Gastrocnemius medialis (tissue), 4 donors: Measurements from ENCODE around the gene RPL38. TPM values are rescaled to one million over a fixed set of nuclear protein-coding genes. Genes with fewer than 3 reads are reported as not detected.

Experiments used
- ATAC-seq, 2 donors: fragments of 150-250 bp; one replicate each; pipeline ENCODE4 v1.9.1; 2016
- DNase-seq, 2 donors: peaks; one replicate each; pipeline ENCODE4 v3.0.0-alpha.2; 2019
- H3K27ac ChIP-seq, 4 donors: fragments of 200-600 bp; sonication (generic); 1 replicate in 1 of 4; 2 replicates in 3 of 4; pipeline ENCODE4 v1.5.1; 2016 to 2018; ENCODE audit warnings: mild to moderate bottlenecking in 2 of 4, moderate library complexity in 1 of 4
- H3K27me3 ChIP-seq, 3 donors: fragments of 200-600 bp; sonication (generic) in 2 of 3; 1 replicate in 1 of 3; 2 replicates in 2 of 3; pipeline versions ENCODE4 v1.5.1 to v1.6.0; 2016 to 2019; ENCODE audit warnings: mild to moderate bottlenecking in 1 of 3, moderate library complexity in 1 of 3
- H3K36me3 ChIP-seq, 2 donors: fragments of 200-600 bp; sonication (generic) in 1 of 2; one replicate each; pipeline ENCODE4 v1.5.1; 2017 to 2018
- H3K4me1 ChIP-seq, 2 donors: fragments of 200-600 bp; sonication (generic) in 1 of 2; one replicate each; pipeline ENCODE4 v1.5.1; 2016 to 2017; ENCODE audit warnings: mild to moderate bottlenecking in 2 of 2
- H3K4me3 ChIP-seq, 4 donors: fragments of 200-600 bp; sonication (generic) in 3 of 4; 1 replicate in 1 of 4; 2 replicates in 3 of 4; pipeline ENCODE4 v1.5.1; 2016 to 2019; ENCODE audit warnings: mild to moderate bottlenecking in 2 of 4
- H3K9me3 ChIP-seq, 3 donors: fragments of 200-600 bp; sonication (generic) in 2 of 3; 1 replicate in 1 of 3; 2 replicates in 2 of 3; pipeline ENCODE4 v1.5.1; 2016 to 2019
- POLR2A ChIP-seq, 2 donors: fragments of 450-650 bp; IDR thresholded peaks; one replicate each; pipeline ENCODE4 v1.6.1; 2017; ENCODE audit warnings: antibody characterized with exemption in 2 of 2, mild to moderate bottlenecking in 2 of 2, moderate library complexity in 2 of 2
- in situ Hi-C, 4 donors: fragments of 200-750 bp; cut with MboI; loops; one replicate each; pipeline versions ENCODE4 v1.15.0 to v1.8.0; 2017; ENCODE audit warnings: low sequenced_read_pairs in 4 of 4
- intact Hi-C: fragments of 100-400 bp; cut with DNase I; formaldehyde crosslinking; loops from one replicate; pipeline ENCODE4 v1.15.1; 2023; ENCODE audit warnings: low total_unique reads
- total RNA-seq, 4 donors: library from RNA; depleted of rRNA; stranded (reverse); fragments of >200 nt; gene quantifications; one replicate each; pipeline versions ENCODE4 v1.1.0 to v1.2.3, GENCODE V29; 2016
- TF ChIP-seq, protein P1 (sequence below), 5 experiments: fragments of 450-650 bp in 3 of 5; fragments of 200-600 bp in 2 of 5; sonication (generic) in 2 of 5; IDR thresholded peaks in 4 of 5; conservative IDR thresholded peaks in 1 of 5; 1 replicate in 4 of 5; 2 replicates in 1 of 5; pipeline ENCODE4 v1.5.1; 2016 to 2019; ENCODE audit warnings: antibody characterized with exemption in 5 of 5, mild to moderate bottlenecking in 3 of 5, moderate library complexity in 3 of 5

The RPL38 gene
- total RNA-seq, 4 donors from 2014 or later: 346 to 472 (median 443) TPM

GRCh38 chr17:74250324-74250995 lies 47.0 kb downstream of the RPL38 start:
- Histone ChIP-seq H3K27me3 (no peaks in the 10 kb centered on the region), H3K36me3 (peaks cover 0 to 13% of the 10 kb centered on the region in 2 donors), H3K4me3 (no peak overlapping the region), H3K9me3 (no peaks in the 10 kb centered on the region), H3K27ac (no peak overlapping the region), H3K4me1 (no peaks in the 10 kb centered on the region)
- in situ Hi-C loops: no loop called here
- no peak for ATAC-seq
- intact Hi-C loops: no loop called here
- TF ChIP-seq, protein P1, sequence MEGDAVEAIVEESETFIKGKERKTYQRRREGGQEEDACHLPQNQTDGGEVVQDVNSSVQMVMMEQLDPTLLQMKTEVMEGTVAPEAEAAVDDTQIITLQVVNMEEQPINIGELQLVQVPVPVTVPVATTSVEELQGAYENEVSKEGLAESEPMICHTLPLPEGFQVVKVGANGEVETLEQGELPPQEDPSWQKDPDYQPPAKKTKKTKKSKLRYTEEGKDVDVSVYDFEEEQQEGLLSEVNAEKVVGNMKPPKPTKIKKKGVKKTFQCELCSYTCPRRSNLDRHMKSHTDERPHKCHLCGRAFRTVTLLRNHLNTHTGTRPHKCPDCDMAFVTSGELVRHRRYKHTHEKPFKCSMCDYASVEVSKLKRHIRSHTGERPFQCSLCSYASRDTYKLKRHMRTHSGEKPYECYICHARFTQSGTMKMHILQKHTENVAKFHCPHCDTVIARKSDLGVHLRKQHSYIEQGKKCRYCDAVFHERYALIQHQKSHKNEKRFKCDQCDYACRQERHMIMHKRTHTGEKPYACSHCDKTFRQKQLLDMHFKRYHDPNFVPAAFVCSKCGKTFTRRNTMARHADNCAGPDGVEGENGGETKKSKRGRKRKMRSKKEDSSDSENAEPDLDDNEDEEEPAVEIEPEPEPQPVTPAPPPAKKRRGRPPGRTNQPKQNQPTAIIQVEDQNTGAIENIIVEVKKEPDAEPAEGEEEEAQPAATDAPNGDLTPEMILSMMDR (IDR thresholded peaks at IDR 0.05 in 4 of 5, conservative IDR thresholded peaks at IDR 0.05 in 1 of 5): no peak
- TF ChIP-seq POLR2A (IDR thresholded peaks at IDR 0.05): no peak
- no peak for DNase-seq

- no peak overlapping the region for H3K4me3 ChIP-seq
- no peak overlapping the region for H3K27ac ChIP-seq
- intact Hi-C loops (no loop called here), in situ Hi-C loops (no loop called here)
- H3K4me1 ChIP-seq: no peaks in the 10 kb centered on the region
- DNase-seq (no peak), ATAC-seq (no peak)
- no peaks in the 10 kb centered on the region for H3K27me3 ChIP-seq
- TF ChIP-seq, protein P1 (IDR thresholded peaks at IDR 0.05 in 4 of 5, conservative IDR thresholded peaks at IDR 0.05 in 1 of 5): no peak
- no peak for TF ChIP-seq POLR2A (IDR thresholded peaks at IDR 0.05)
- H3K36me3 ChIP-seq: peaks cover 0 to 19% of the 10 kb centered on the region in 2 donors
- H3K9me3 ChIP-seq: no peaks in the 10 kb centered on the region
Measured at GRCh38 chr17:74251051-74251450, 47.6 kb downstream of the RPL38 start.

DNA sequence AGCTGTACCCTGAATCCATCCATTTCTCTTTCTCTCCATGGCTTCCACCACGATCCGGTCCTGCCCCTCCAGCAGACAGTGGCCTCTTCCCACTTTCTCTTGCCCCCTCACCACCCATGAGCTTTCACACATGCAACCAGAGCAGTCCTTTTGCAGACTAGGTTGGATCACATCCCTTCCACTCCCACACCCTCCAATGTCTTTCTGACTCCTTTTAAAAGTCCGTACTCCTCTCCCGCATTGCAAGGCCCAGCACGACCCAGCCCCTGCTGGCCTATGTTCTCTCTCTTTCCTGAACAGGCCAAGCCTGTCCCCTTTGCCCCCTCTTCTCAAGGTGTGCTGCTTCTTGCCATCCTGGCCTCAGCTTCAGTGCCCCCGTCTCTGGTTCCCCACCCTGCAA lies 48.1 kb downstream of the RPL38 start:
- Histone ChIP-seq H3K27ac (no peak overlapping the region), H3K4me1 (no peaks in the 10 kb centered on the region), H3K4me3 (no peak overlapping the region), H3K27me3 (no peaks in the 10 kb centered on the region), H3K9me3 (no peaks in the 10 kb centered on the region), H3K36me3 (peaks cover 0 to 21% of the 10 kb centered on the region in 2 donors)
- TF ChIP-seq POLR2A (IDR thresholded peaks at IDR 0.05): no peak
- TF ChIP-seq, protein P1 (IDR thresholded peaks at IDR 0.05 in 4 of 5, conservative IDR thresholded peaks at IDR 0.05 in 1 of 5): no peak
- intact Hi-C loops: no loop called here
- in situ Hi-C loops: no loop called here
- ATAC-seq (no peak), DNase-seq (no peak)

DNA sequence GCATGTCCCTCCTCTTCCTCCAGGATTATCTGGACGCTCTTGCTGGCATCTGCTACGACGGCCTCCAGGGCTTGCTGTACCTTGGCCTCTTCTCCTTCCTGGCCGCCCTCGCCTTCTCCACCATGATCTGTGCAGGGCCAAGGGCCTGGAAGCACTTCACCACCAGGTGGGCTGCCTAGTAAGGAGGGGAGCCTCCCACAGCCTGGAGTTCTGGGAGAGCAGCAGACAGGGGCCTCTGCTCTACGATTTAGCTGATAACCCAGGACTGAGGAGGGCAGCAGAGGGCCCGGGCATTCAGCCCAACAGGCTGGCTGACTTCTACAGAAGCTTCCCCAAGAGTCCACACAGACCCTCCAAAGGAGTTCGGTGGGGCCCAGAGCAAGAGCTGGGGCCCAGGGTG lies 48.7 kb downstream of the RPL38 start:
- no peaks in the 10 kb centered on the region for H3K4me1 ChIP-seq
- DNase-seq (no peak), ATAC-seq (no peak)
- in situ Hi-C loops (no loop called here), intact Hi-C loops (no loop called here)
- H3K4me3 ChIP-seq: no peak overlapping the region
- no peaks in the 10 kb centered on the region for H3K27me3 ChIP-seq
- no peak for TF ChIP-seq POLR2A (IDR thresholded peaks at IDR 0.05)
- TF ChIP-seq, protein P1 (IDR thresholded peaks at IDR 0.05 in 4 of 5, conservative IDR thresholded peaks at IDR 0.05 in 1 of 5): no peak
- no peak overlapping the region for H3K27ac ChIP-seq
- H3K36me3 ChIP-seq: peaks cover 0 to 21% of the 10 kb centered on the region in 2 donors
- no peaks in the 10 kb centered on the region for H3K9me3 ChIP-seq

- no peaks in the 10 kb centered on the region for H3K27me3 ChIP-seq
- no peak overlapping the region for H3K27ac ChIP-seq
- peaks cover 0 to 21% of the 10 kb centered on the region in 2 donors for H3K36me3 ChIP-seq
- no peak for ATAC-seq
- TF ChIP-seq, protein P1 (IDR thresholded peaks at IDR 0.05 in 4 of 5, conservative IDR thresholded peaks at IDR 0.05 in 1 of 5): no peak
- no peak for TF ChIP-seq POLR2A (IDR thresholded peaks at IDR 0.05)
- DNase-seq: no peak
- no peaks in the 10 kb centered on the region for H3K4me1 ChIP-seq
- H3K9me3 ChIP-seq: no peaks in the 10 kb centered on the region
- in situ Hi-C loops (no loop called here), intact Hi-C loops (no loop called here)
- H3K4me3 ChIP-seq: no peak overlapping the region
Measured at GRCh38 chr17:74253036-74253435, 49.6 kb downstream of the RPL38 start.
